Measurements from ENCODE around the gene CCNF. TPM values are rescaled to one million over a fixed set of nuclear protein-coding genes. Genes with fewer than 3 reads are reported as not detected.

The CCNF gene
- total and polyA plus RNA-seq, 9 of the 15 experiments (the other 6 are each of a cell fraction or from before 2014, with no cell fraction given) = 4.1 to 70.1 (median 29.5) TPM

- TF ChIP-seq MXD1 (CRISPR knock-in tag; IDR thresholded peaks at IDR 0.05; ENCODE audit: borderline replicate concordance, poor library complexity, severe bottlenecking) (peak; percentile 10), CREM (IDR thresholded peaks at IDR 0.05; ENCODE audit: low read depth) (peak; percentile 42), SAFB2 (IDR thresholded peaks at IDR 0.05; ENCODE audit: borderline replicate concordance, low read depth, low read length, severe bottlenecking) (no peak), NFYB (IDR thresholded peaks at IDR 0.05; ENCODE audit: extremely low read depth, insufficient read length) (peak; percentile 79), RBFOX2 (IDR thresholded peaks at IDR 0.05; ENCODE audit: low read depth, low read length) (peak; percentile 91), MTF1 (CRISPR knock-in tag; IDR thresholded peaks at IDR 0.05; ENCODE audit: borderline replicate concordance) (no peak), HMG20A (CRISPR knock-in tag; conservative IDR thresholded peaks at IDR 0.05) (no peak), ERF (CRISPR knock-in tag; IDR thresholded peaks at IDR 0.05) (peak; percentile 72; the same call in 1 of the 2 replicates), MXI1 (IDR thresholded peaks at IDR 0.05; ENCODE audit: low read depth, low read length) (0 out of 2 replicates have a peak, but pooled peaks have one; percentile 20), NR2C2 (CRISPR knock-in tag; IDR thresholded peaks at IDR 0.05) (no peak; the same call in 1 of the 2 replicates), NR2C2 (tag; IDR thresholded peaks at IDR 0.05) (peak; percentile 60), ZNF354B (CRISPR knock-in tag; IDR thresholded peaks at IDR 0.05) (no peak), CXXC5 (CRISPR knock-in tag; IDR thresholded peaks at IDR 0.05) (peak; percentile 87), POLR2G (IDR thresholded peaks at IDR 0.05; ENCODE audit: low read depth, low read length) (peak; percentile 90), GATAD2A (IDR thresholded peaks at IDR 0.05) (no peak; the same call in 1 of the 2 replicates), ZNF780A (CRISPR knock-in tag; IDR thresholded peaks at IDR 0.05) (no peak), ZNF57 (CRISPR knock-in tag; IDR thresholded peaks at IDR 0.05) (0 out of 2 replicates have a peak, but pooled peaks have one; percentile 46), ETV5 (CRISPR knock-in tag; IDR thresholded peaks at IDR 0.05; ENCODE audit: low read depth) (no peak), HNRNPUL1 (IDR thresholded peaks at IDR 0.05; ENCODE audit: low read length) (no peak), ATF7 (IDR thresholded peaks at IDR 0.05) (no peak), PTTG1 (tag; IDR thresholded peaks at IDR 0.05; ENCODE audit: low read depth) (no peak), E2F3 (CRISPR knock-in tag; IDR thresholded peaks at IDR 0.05) (0 out of 2 replicates have a peak, but pooled peaks have one; percentile 52)
- TF ChIP-seq, protein P1, sequence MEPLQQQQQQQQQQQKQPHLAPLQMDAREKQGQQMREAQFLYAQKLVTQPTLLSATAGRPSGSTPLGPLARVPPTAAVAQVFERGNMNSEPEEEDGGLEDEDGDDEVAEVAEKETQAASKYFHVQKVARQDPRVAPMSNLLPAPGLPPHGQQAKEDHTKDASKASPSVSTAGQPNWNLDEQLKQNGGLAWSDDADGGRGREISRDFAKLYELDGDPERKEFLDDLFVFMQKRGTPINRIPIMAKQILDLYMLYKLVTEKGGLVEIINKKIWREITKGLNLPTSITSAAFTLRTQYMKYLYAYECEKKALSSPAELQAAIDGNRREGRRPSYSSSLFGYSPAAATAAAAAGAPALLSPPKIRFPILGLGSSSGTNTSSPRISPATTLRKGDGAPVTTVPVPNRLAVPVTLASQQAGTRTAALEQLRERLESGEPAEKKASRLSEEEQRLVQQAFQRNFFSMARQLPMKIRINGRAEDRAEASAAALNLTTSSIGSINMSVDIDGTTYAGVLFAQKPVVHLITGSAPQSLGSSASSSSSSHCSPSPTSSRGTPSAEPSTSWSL (CRISPR knock-in tag; IDR thresholded peaks at IDR 0.05; ENCODE audit: borderline replicate concordance) = 0 out of 2 replicates have a peak, but pooled peaks have one; percentile 12
These were observed at the start of gene CCNF (continued) for GRCh38 chr16:2429034-2429770.

Data from K562 (cell line).